Natural killer cell treated with Interleukin-12 subunit alpha and Interleukin-12 subunit beta and Interleukin-15 and Interleukin-18, amount 100 ng/mL, for 72 hours (primary cell): Measurements from ENCODE around the gene RASGRF1. TPM values are rescaled to one million over a fixed set of nuclear protein-coding genes. Genes with fewer than 3 reads are reported as not detected.
A peak's percentile ranks its signal among the peaks of the same experiment; 100 is the strongest.
"Not testable (repeated sequence)": the region's sequence is repeated elsewhere in the genome, so short reads cannot be mapped to it uniquely, and the experiment has no call there.

Experiments
- ATAC-seq, 2 donors: fragments of 150-1000 bp; cut with Tn5 transposase in 1 of 2; sonication (Bioruptor Pico), chemical (Tn5 transposase) in 1 of 2; 2 replicates each; pipeline ENCODE4 v1.10.0; 2021
- DNase-seq: peaks from one replicate; pipeline ENCODE4 v3.0.0; 2022; ENCODE audit warnings: low spot score
- H3K27ac Mint-ChIP-seq, 2 donors: 1 replicate in 1 of 2; 2 replicates in 1 of 2; pipeline ENCODE4 v1.8.0; 2022; ENCODE audit warnings: mixed read lengths in 2 of 2, mild to moderate bottlenecking in 1 of 2, moderate library complexity in 1 of 2
- H3K27me3 Mint-ChIP-seq, 2 donors: 1 replicate in 1 of 2; 2 replicates in 1 of 2; pipeline ENCODE4 v1.8.0; 2022; ENCODE audit warnings: mixed read lengths in 2 of 2
- H3K36me3 Mint-ChIP-seq: one replicate; pipeline ENCODE4 v1.8.0; 2022; ENCODE audit warnings: mixed read lengths
- H3K4me1 Mint-ChIP-seq, 2 donors: 1 replicate in 1 of 2; 2 replicates in 1 of 2; pipeline ENCODE4 v1.8.0; 2022; ENCODE audit warnings: low read depth in 2 of 2, mixed read lengths in 2 of 2, mild to moderate bottlenecking in 1 of 2
- H3K4me3 Mint-ChIP-seq: one replicate; pipeline ENCODE4 v1.8.0; 2022; ENCODE audit warnings: mixed read lengths
- H3K9me3 Mint-ChIP-seq: 2 replicates; pipeline ENCODE4 v1.8.0; 2022; ENCODE audit warnings: mixed read lengths
- total RNA-seq, 2 donors: library from RNA; stranded (reverse); gene quantifications; one replicate each; pipeline ENCODE4 v1.2.3, GENCODE V29; 2022

The RASGRF1 gene
- total RNA-seq, 2 donors from 2014 or later, result 0.11 TPM; not detected in 1

- Mint-ChIP-seq H3K4me1 (no peaks in the 10 kb centered on the region), H3K36me3 (no peaks in the 10 kb centered on the region), H3K9me3 (no peaks in the 10 kb centered on the region), H3K27ac (no peak overlapping the region), H3K27me3 (peaks cover 20% of the 10 kb centered on the region in 2 donors), H3K4me3 (no peak overlapping the region)
- ATAC-seq, result no peak
- no peak for DNase-seq
Measured at GRCh38 chr15:79117442-79118204, 27.0 kb upstream of the RASGRF1 start.

GRCh38 chr15:79116771-79117170 lies 26.2 kb upstream of the RASGRF1 start:
- Mint-ChIP-seq H3K27ac (no peak overlapping the region), H3K9me3 (no peaks in the 10 kb centered on the region), H3K36me3 (no peaks in the 10 kb centered on the region), H3K4me3 (no peak overlapping the region), H3K4me1 (no peaks in the 10 kb centered on the region), H3K27me3 (peaks cover 23 to 27% of the 10 kb centered on the region in 2 donors)
- ATAC-seq (no peak), DNase-seq (no peak)

GRCh38 chr15:79115986-79116665 lies 25.5 kb upstream of the RASGRF1 start:
- DNase-seq, result no peak
- Mint-ChIP-seq H3K4me3 (no peak overlapping the region), H3K27me3 (peaks cover 23 to 27% of the 10 kb centered on the region in 2 donors)

GRCh38 chr15:79113831-79114230 lies 23.3 kb upstream of the RASGRF1 start:
- Mint-ChIP-seq H3K27ac (no peak overlapping the region), H3K36me3 (no peaks in the 10 kb centered on the region), H3K27me3 (peaks cover 35 to 49% of the 10 kb centered on the region in 2 donors), H3K9me3 (no peaks in the 10 kb centered on the region), H3K4me3 (no peak overlapping the region), H3K4me1 (no peaks in the 10 kb centered on the region)
- no peak for DNase-seq
- ATAC-seq, result no peak

More at GRCh38 chr15:79115986-79116665, 25.5 kb upstream of the RASGRF1 start:
- no peaks in the 10 kb centered on the region for H3K4me1 Mint-ChIP-seq
- no peak for ATAC-seq
- no peak overlapping the region for H3K27ac Mint-ChIP-seq
- no peaks in the 10 kb centered on the region for H3K9me3 Mint-ChIP-seq
- H3K36me3 Mint-ChIP-seq, result no peaks in the 10 kb centered on the region

- not testable (repeated sequence) for H3K36me3 Mint-ChIP-seq, DNase-seq, H3K4me3 Mint-ChIP-seq, H3K9me3 Mint-ChIP-seq, H3K4me1 Mint-ChIP-seq, H3K27ac Mint-ChIP-seq, ATAC-seq
- H3K27me3 Mint-ChIP-seq, result peaks cover 42 to 60% of the 10 kb centered on the region in 2 donors
Measured at GRCh38 chr15:79111404-79111803, 20.8 kb upstream of the RASGRF1 start.

- Mint-ChIP-seq H3K27ac (no peak overlapping the region), H3K9me3 (no peaks in the 10 kb centered on the region), H3K27me3 (peaks cover 30 to 73% of the 10 kb centered on the region in 2 donors), H3K4me1 (no peaks in the 10 kb centered on the region), H3K36me3 (no peaks in the 10 kb centered on the region), H3K4me3 (no peak overlapping the region)
- no peak for DNase-seq
- no peak for ATAC-seq
Measured at GRCh38 chr15:79105141-79105540, 14.6 kb upstream of the RASGRF1 start.

GRCh38 chr15:79102595-79102994 lies 12.0 kb upstream of the RASGRF1 start:
- Mint-ChIP-seq H3K27ac (no peak overlapping the region), H3K36me3 (no peaks in the 10 kb centered on the region)

GRCh38 chr15:79101866-79102581 lies 11.4 kb upstream of the RASGRF1 start:
- Mint-ChIP-seq H3K36me3 (no peaks in the 10 kb centered on the region), H3K9me3 (no peaks in the 10 kb centered on the region), H3K4me3 (no peak overlapping the region), H3K4me1 (no peaks in the 10 kb centered on the region), H3K27ac (no peak overlapping the region), H3K27me3 (peaks cover 28 to 77% of the 10 kb centered on the region in 2 donors)
- ATAC-seq, result no peak
- no peak for DNase-seq

More at GRCh38 chr15:79102595-79102994, 12.0 kb upstream of the RASGRF1 start:
- ATAC-seq, result no peak
- Mint-ChIP-seq H3K4me3 (no peak overlapping the region), H3K9me3 (no peaks in the 10 kb centered on the region), H3K4me1 (no peaks in the 10 kb centered on the region), H3K27me3 (peaks cover 24 to 74% of the 10 kb centered on the region in 2 donors)
- no peak for DNase-seq

- H3K27ac Mint-ChIP-seq, result no peak overlapping the region
- peaks cover 26 to 85% of the 10 kb centered on the region in 2 donors for H3K27me3 Mint-ChIP-seq
- ATAC-seq (peak in 1 of 2 donors; percentile 31), DNase-seq (no peak)
- no peaks in the 10 kb centered on the region for H3K36me3 Mint-ChIP-seq
- H3K9me3 Mint-ChIP-seq, result no peaks in the 10 kb centered on the region
- H3K4me1 Mint-ChIP-seq, result no peaks in the 10 kb centered on the region
- no peak overlapping the region for H3K4me3 Mint-ChIP-seq
Measured at GRCh38 chr15:79099692-79100091, 9.1 kb upstream of the RASGRF1 start.

GRCh38 chr15:79094611-79095021 lies 4.0 kb upstream of the RASGRF1 start:
- Mint-ChIP-seq H3K4me3 (no peak overlapping the region), H3K36me3 (peaks cover 5% of the 10 kb centered on the region), H3K27me3 (peaks cover 39 to 77% of the 10 kb centered on the region in 2 donors), H3K4me1 (peaks cover 7 to 8% of the 10 kb centered on the region in 2 donors), H3K27ac (no peak overlapping the region), H3K9me3 (peaks cover 3% of the 10 kb centered on the region)
- no peak for ATAC-seq
- DNase-seq, result no peak

GRCh38 chr15:79093352-79093935 lies 2.9 kb upstream of the RASGRF1 start:
- H3K4me1 Mint-ChIP-seq, result peaks cover 7 to 8% of the 10 kb centered on the region in 2 donors
- DNase-seq (no peak), ATAC-seq (no peak)
- H3K4me3 Mint-ChIP-seq, result no peak overlapping the region
- H3K9me3 Mint-ChIP-seq, result peaks cover 3% of the 10 kb centered on the region
- peaks cover 5% of the 10 kb centered on the region for H3K36me3 Mint-ChIP-seq
- no peak overlapping the region for H3K27ac Mint-ChIP-seq
- peaks cover 40 to 71% of the 10 kb centered on the region in 2 donors for H3K27me3 Mint-ChIP-seq

- Mint-ChIP-seq H3K27ac (no peak overlapping the region), H3K4me3 (no peak overlapping the region), H3K9me3 (peaks cover 3% of the 10 kb centered on the region), H3K27me3 (peaks cover 42 to 71% of the 10 kb centered on the region in 2 donors), H3K4me1 (peaks cover 7 to 8% of the 10 kb centered on the region in 2 donors), H3K36me3 (peaks cover 5% of the 10 kb centered on the region)
- ATAC-seq (no peak), DNase-seq (no peak)
Measured at GRCh38 chr15:79092382-79092781, 1.8 kb upstream of the RASGRF1 start.

- peaks cover 36 to 71% of the 10 kb centered on the region in 2 donors for H3K27me3 Mint-ChIP-seq
- H3K4me3 Mint-ChIP-seq, result no peak overlapping the region
- DNase-seq, result no peak
- peaks cover 7 to 8% of the 10 kb centered on the region in 2 donors for H3K4me1 Mint-ChIP-seq
- H3K27ac Mint-ChIP-seq, result no peak overlapping the region
- peaks cover 5% of the 10 kb centered on the region for H3K36me3 Mint-ChIP-seq
- peaks cover 3% of the 10 kb centered on the region for H3K9me3 Mint-ChIP-seq
- ATAC-seq, result no peak
Measured at GRCh38 chr15:79091204-79091867, 756 bp upstream of the RASGRF1 start.
